OCI-LY7 (cell line): ENCODE measurements around the gene C14orf132. TPM values are rescaled to one million over a fixed set of nuclear protein-coding genes. Genes with fewer than 3 reads are reported as not detected.

Experiments used
- BruUV-seq: library from RNA; stranded (reverse); fragments of 400-500 nt; replicated peaks from 2 replicates; lab custom pipeline; 2021; lab: Mats Ljungman, UMichigan
- CTCF ChIA-PET: fragments of 300-600 bp; sonication (Branson Sonifier 250); formaldehyde crosslinking; loops from one replicate; lab custom pipeline; 2022; ENCODE audit warnings: antibody characterized with exemption; ENCODE audit not compliant: unreplicated experiment; lab: Charles Lee
- POLR2A ChIA-PET: fragments of 300-600 bp; sonication (Branson Sonifier 250); formaldehyde crosslinking; loops from one replicate; lab custom pipeline; 2022; ENCODE audit warnings: antibody characterized with exemption; lab: Charles Lee
- DNase-seq: peaks from one replicate; pipeline ENCODE4 v3.0.0-alpha.2; 2015; ENCODE audit warnings: low spot score
- H2AFZ ChIP-seq: fragments of 200-600 bp; sonication (generic), shearing (Covaris generic); 2 replicates; pipeline ENCODE4 v1.6.1; 2014; ENCODE audit warnings: mild to moderate bottlenecking, antibody characterized with exemption, low read length, moderate library complexity
- H3K27ac ChIP-seq: fragments of 200-600 bp; sonication (generic); 2 replicates; pipeline ENCODE4 v1.5.1; 2014; ENCODE audit warnings: mixed run types, low read depth, mild to moderate bottlenecking, moderate library complexity, low read length, inconsistent platforms; ENCODE audit not compliant: poor library complexity, severe bottlenecking
- H3K36me3 ChIP-seq: fragments of 200-600 bp; sonication (generic); 2 replicates; pipeline ENCODE4 v1.6.1; 2014; ENCODE audit warnings: mild to moderate bottlenecking, antibody characterized with exemption, low read length, moderate library complexity, mixed read lengths; ENCODE audit not compliant: insufficient read depth
- H3K4me1 ChIP-seq: fragments of 200-600 bp; sonication (generic); 2 replicates; pipeline ENCODE4 v1.5.1; 2014; ENCODE audit warnings: mild to moderate bottlenecking, low read length; ENCODE audit not compliant: insufficient read depth, poor library complexity, severe bottlenecking
- H3K4me2 ChIP-seq: fragments of 200-600 bp; sonication (generic); 2 replicates; pipeline ENCODE4 v1.6.1; 2014; ENCODE audit warnings: mild to moderate bottlenecking, low read length
- H3K4me3 ChIP-seq: fragments of 200-600 bp; sonication (generic); 2 replicates; pipeline ENCODE4 v1.5.1; 2014; ENCODE audit warnings: mild to moderate bottlenecking, low read depth, low read length; ENCODE audit not compliant: poor library complexity, severe bottlenecking
- H3K79me2 ChIP-seq: fragments of 200-600 bp; sonication (generic); 2 replicates; pipeline ENCODE4 v1.6.1; 2016; ENCODE audit warnings: low read depth, mild to moderate bottlenecking, low read length, moderate library complexity, mixed read lengths; ENCODE audit not compliant: insufficient read depth
- H3K9me2 ChIP-seq: fragments of 200-600 bp; sonication (generic); 2 replicates; pipeline ENCODE4 v1.6.1; 2016; ENCODE audit warnings: mild to moderate bottlenecking, low read length, mixed read lengths; ENCODE audit not compliant: insufficient read depth
- H3K9me3 ChIP-seq: fragments of 200-600 bp; sonication (generic); 2 replicates; pipeline ENCODE4 v1.6.1; 2014; ENCODE audit warnings: mild to moderate bottlenecking, mixed run types, low read length, mixed read lengths
- H4K20me1 ChIP-seq: fragments of 200-600 bp; sonication (generic); 2 replicates; pipeline ENCODE4 v1.6.1; 2014; ENCODE audit warnings: mild to moderate bottlenecking, antibody characterized with exemption, low read length, moderate library complexity, mixed read lengths; ENCODE audit not compliant: insufficient read depth
- EZH2phosphoT487 ChIP-seq: fragments of 200-600 bp; sonication (generic); IDR thresholded peaks from 2 replicates; pipeline ENCODE4 v1.6.1; 2018; ENCODE audit warnings: low read depth, borderline replicate concordance, mild to moderate bottlenecking, mixed run types, antibody characterized with exemption, low read length, moderate library complexity, mixed read lengths
- intact Hi-C: fragments of 100-400 bp; cut with micrococcal nuclease; formaldehyde crosslinking; loops from one replicate; pipeline ENCODE4 v1.10.0; 2022; ENCODE audit not compliant: unreplicated experiment
- total RNA-seq, 2 experiments: library from RNA; depleted of rRNA in 1 of 2; stranded (reverse); fragments of >200 nt in 1 of 2; shearing (Covaris generic) in 1 of 2; gene quantifications; 2 replicates each; pipeline ENCODE4 v1.2.3, GENCODE V29; 2014 to 2022
- TF ChIP-seq, protein P1 (sequence below): fragments of 200-600 bp; sonication (generic); conservative IDR thresholded peaks from 2 replicates; pipeline ENCODE4 v1.5.1; 2014; ENCODE audit warnings: mild to moderate bottlenecking, antibody characterized with exemption, low read length, moderate library complexity, mixed read lengths

The C14orf132 gene
- total RNA-seq, 2 experiments from 2014 or later, result 0.27 TPM; not detected in 1

DNA sequence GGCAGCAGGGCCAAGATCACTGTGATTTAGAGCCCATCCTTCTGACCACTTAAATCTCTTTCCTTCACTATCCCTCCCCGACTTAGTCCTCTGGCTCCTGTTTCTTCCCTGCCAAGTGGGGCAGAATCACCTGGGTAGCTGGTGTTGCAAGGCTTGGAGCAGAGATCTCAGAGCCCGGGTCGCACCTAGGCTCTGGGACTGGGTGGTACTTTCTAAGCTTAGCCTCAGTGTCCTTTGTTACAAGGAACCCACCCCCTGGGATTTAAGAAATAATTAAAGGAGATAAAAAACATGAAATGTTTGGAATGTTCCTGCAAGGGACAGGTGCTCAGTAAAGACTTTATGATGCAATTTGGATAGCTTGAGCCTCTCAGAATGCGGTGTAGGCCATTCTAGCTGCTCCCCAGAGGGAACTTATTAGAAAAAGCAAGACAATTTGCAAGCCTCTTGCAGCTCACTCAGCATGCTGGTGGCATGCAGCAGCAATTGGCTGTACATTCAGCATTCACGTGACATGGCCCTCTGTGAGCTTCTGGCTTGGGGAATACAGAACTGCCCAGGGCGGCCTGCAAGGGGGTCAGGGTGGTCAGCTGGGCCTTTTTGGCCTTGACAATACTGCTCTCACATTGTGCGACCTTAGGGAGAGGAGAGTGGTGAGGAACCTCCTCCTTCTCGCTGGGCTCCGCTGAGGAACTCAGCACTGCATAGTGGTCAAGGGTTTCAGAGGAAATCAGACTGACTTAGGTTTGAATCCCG, 16.8 kb downstream of the C14orf132 start:
- Histone ChIP-seq H3K4me3 (no peak overlapping the region), H3K79me2 (no peaks in the 10 kb centered on the region), H3K9me3 (no peaks in the 10 kb centered on the region), H3K9me2 (no peaks in the 10 kb centered on the region), H3K4me2 (no peak overlapping the region), H3K27ac (no peak overlapping the region), H3K4me1 (no peaks in the 10 kb centered on the region), H4K20me1 (no peaks in the 10 kb centered on the region), H3K36me3 (no peaks in the 10 kb centered on the region), H2AFZ (no peak overlapping the region)
- no peak for DNase-seq
- CTCF ChIA-PET, result interaction anchor here (0.5 kb wide), 1 partner anchor 487 kb away, joined by 4 read pairs; no protein-coding TSS in a partner anchor
- TF ChIP-seq, protein P1, sequence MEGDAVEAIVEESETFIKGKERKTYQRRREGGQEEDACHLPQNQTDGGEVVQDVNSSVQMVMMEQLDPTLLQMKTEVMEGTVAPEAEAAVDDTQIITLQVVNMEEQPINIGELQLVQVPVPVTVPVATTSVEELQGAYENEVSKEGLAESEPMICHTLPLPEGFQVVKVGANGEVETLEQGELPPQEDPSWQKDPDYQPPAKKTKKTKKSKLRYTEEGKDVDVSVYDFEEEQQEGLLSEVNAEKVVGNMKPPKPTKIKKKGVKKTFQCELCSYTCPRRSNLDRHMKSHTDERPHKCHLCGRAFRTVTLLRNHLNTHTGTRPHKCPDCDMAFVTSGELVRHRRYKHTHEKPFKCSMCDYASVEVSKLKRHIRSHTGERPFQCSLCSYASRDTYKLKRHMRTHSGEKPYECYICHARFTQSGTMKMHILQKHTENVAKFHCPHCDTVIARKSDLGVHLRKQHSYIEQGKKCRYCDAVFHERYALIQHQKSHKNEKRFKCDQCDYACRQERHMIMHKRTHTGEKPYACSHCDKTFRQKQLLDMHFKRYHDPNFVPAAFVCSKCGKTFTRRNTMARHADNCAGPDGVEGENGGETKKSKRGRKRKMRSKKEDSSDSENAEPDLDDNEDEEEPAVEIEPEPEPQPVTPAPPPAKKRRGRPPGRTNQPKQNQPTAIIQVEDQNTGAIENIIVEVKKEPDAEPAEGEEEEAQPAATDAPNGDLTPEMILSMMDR, result no peak
- TF ChIP-seq EZH2phosphoT487, result no peak
- intact Hi-C loops, result loop anchor here (1.0 to 5.0 kb wide), 2 partner anchors 42 to 221 kb away; no protein-coding TSS in a partner anchor
- BruUV-seq, result no TSS peak
- POLR2A ChIA-PET, result interaction anchor here (0.5 to 1.1 kb wide), 4 partner anchors 9 to 149 kb away, joined by 3 read pairs; no protein-coding TSS in a partner anchor

DNA sequence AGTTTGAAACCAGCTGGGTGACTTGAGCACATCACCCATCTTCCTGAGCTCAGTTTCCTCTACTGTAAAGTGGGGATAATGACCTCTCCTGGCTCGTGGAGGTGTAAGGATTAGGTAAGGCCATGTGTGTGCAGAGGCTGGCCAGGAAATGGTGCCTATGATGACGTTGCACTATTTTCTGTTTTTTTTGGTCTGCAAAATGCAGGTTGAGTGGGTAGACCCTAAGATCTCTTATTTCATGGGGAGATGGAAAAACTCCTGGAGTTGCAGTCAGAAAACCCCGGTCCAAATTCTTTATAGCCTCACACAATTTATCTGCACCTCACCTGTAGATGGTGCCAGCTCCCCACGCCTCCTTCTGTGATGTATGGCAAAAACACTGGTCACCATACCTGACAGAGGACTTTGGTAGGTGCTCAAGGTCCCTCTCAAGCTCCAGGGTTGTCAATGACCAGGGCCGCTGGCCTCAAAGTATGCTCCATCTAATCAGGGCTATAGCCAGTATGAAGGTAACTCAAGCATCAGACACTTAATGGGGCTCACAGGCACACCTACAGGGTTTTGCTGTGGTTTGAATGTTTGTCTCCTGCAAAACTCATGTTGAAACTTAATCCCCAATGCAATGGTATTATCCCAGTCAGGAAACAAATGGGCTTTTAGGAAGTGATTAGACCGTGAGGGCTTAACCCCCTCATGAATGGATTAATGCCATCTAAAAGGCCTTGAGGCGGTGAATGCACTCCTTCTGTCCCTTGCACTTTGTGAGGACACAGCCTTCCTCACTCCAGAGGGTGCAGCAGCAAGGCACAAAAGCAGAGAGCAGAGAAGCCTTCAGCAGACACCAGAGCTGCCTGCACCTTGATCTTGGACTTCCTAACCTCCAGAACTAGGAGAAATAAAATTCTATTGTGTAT, 17.6 kb downstream of the C14orf132 start:
- H3K4me3 ChIP-seq, result no peak overlapping the region
- intact Hi-C loops, result loop anchor here (1.0 to 5.0 kb wide), 2 partner anchors 42 to 221 kb away; no protein-coding TSS in a partner anchor
- H3K27ac ChIP-seq, result no peak overlapping the region
- no peak overlapping the region for H2AFZ ChIP-seq
- no peaks in the 10 kb centered on the region for H4K20me1 ChIP-seq
- H3K9me2 ChIP-seq, result no peaks in the 10 kb centered on the region
- H3K36me3 ChIP-seq, result no peaks in the 10 kb centered on the region
- TF ChIP-seq, protein P1, result peak; percentile 52
- TF ChIP-seq EZH2phosphoT487, result no peak
- POLR2A ChIA-PET, result interaction anchor here (0.9 to 1.1 kb wide), 2 partner anchors 8 to 12 kb away, joined by 3 read pairs; no protein-coding TSS in a partner anchor
- CTCF ChIA-PET, result interaction anchor here (0.5 to 0.8 kb wide), 2 partner anchors 42 to 488 kb away, joined by 3 to 4 read pairs; no protein-coding TSS in a partner anchor
- no TSS peak for BruUV-seq
- peak; percentile 9 for DNase-seq
- H3K79me2 ChIP-seq, result no peaks in the 10 kb centered on the region
- no peaks in the 10 kb centered on the region for H3K9me3 ChIP-seq
- H3K4me2 ChIP-seq, result no peak overlapping the region
- H3K4me1 ChIP-seq, result no peaks in the 10 kb centered on the region
